VCaP (cell line): ENCODE results near the gene SLC16A3.

ENCODE experiments used
- H3K27ac ChIP-seq: fragments of 450-650 bp; 2 replicates; pipeline ENCODE4 v1.5.1; 2017
- CTCF ChIP-seq: fragments of 450-650 bp; conservative IDR thresholded peaks from 2 replicates; pipeline ENCODE4 v1.5.1; 2017; ENCODE audit warnings: mild to moderate bottlenecking, moderate library complexity

The SLC16A3 gene

GRCh38 chr17:82221341-82221902 is 7.4 kb upstream of the SLC16A3 start:
- H3K27ac ChIP-seq, result no peak overlapping the region
- no peak for TF ChIP-seq CTCF

GRCh38 chr17:82222816-82223215 is 6.0 kb upstream of the SLC16A3 start:
- TF ChIP-seq CTCF, result no peak
- no peak overlapping the region for H3K27ac ChIP-seq

GRCh38 chr17:82223517-82223916 is 5.3 kb upstream of the SLC16A3 start:
- TF ChIP-seq CTCF, result no peak
- H3K27ac ChIP-seq, result no peak overlapping the region

- TF ChIP-seq CTCF, result no peak
- no peak overlapping the region for H3K27ac ChIP-seq
These were observed 4.2 kb upstream of the SLC16A3 start for GRCh38 chr17:82224666-82225065.

- no peak overlapping the region for H3K27ac ChIP-seq
- TF ChIP-seq CTCF, result no peak
These were observed 3.3 kb upstream of the SLC16A3 start for GRCh38 chr17:82225368-82226029.

- no peak for TF ChIP-seq CTCF
- no peak overlapping the region for H3K27ac ChIP-seq
These were observed 2.6 kb upstream of the SLC16A3 start for GRCh38 chr17:82226146-82226808.

- TF ChIP-seq CTCF, result no peak
- no peak overlapping the region for H3K27ac ChIP-seq
These were observed 1.8 kb upstream of the SLC16A3 start for GRCh38 chr17:82226809-82227628.
